ENCODE measurements around the gene ZEB2. TPM values are rescaled to one million over a fixed set of nuclear protein-coding genes. Genes with fewer than 3 reads are reported as not detected.

Gene ZEB2
- total RNA-seq, 1 experiment from 2014 or later = 1.2 TPM

- H4K20me1 ChIP-seq (ENCODE audit: control insufficient read depth, insufficient read depth, insufficient read length) = no peaks in the 10 kb centered on the region
- no peak overlapping the region for H3K4me2 ChIP-seq (ENCODE audit: insufficient read depth, insufficient read length, low read length)
- DNase-seq = no peak
- no peak overlapping the region for H2BK20ac ChIP-seq (ENCODE audit: low read depth, low read length, poor library complexity, severe bottlenecking)
- no peaks in the 10 kb centered on the region for H3K79me1 ChIP-seq (ENCODE audit: insufficient read depth, low read depth, low read length, poor library complexity, severe bottlenecking)
- no peak overlapping the region for H3K56ac ChIP-seq (ENCODE audit: insufficient read length, low read depth, low read length)
- Mint-ChIP-seq H3K4me3 (no peak overlapping the region), H3K27me3 (ENCODE audit: low read depth) (no peaks in the 10 kb centered on the region), H3K4me1 (peaks cover 17 to 26% of the 10 kb centered on the region in 2 experiments), H3K27ac (no peak overlapping the region), H3K9me3 (no peaks in the 10 kb centered on the region; a peak in 1 of 5 replicates), H3K36me3 (ENCODE audit: insufficient read depth in 1 of 3, low read depth in 3 of 3) (no peaks in the 10 kb centered on the region)
- no peaks in the 10 kb centered on the region for H3K27me3 ChIP-seq (ENCODE audit: insufficient read depth, low read length)
- H2BK12ac ChIP-seq (ENCODE audit: insufficient read length, low read depth, low read length) = no peak overlapping the region
- H2BK5ac ChIP-seq (ENCODE audit: insufficient read length, low read length) = no peak overlapping the region
- H3K14ac ChIP-seq (ENCODE audit: insufficient read depth, low read length) = no peak overlapping the region
- no peak overlapping the region for H3K23ac ChIP-seq (ENCODE audit: insufficient read length, low read depth, low read length)
- H2AK5ac ChIP-seq (ENCODE audit: insufficient read length, low read length) = no peak overlapping the region
- no peak overlapping the region for H4K5ac ChIP-seq (ENCODE audit: insufficient read length, low read depth, low read length)
- no peak overlapping the region for H4K8ac ChIP-seq (replicated peaks; ENCODE audit: insufficient read length, low read depth, low read length)
- no peak overlapping the region for H3K27ac ChIP-seq (ENCODE audit: insufficient read length, low read depth, low read length)
- no peak overlapping the region for H2BK120ac ChIP-seq (ENCODE audit: low read depth, low read length, poor library complexity, severe bottlenecking)
- no peak overlapping the region for H4K91ac ChIP-seq (ENCODE audit: insufficient read length, low read depth, low read length)
- no peak for TF ChIP-seq CTCF (conservative IDR thresholded peaks at IDR 0.05)
- H3K9ac ChIP-seq (ENCODE audit: extremely low read depth, insufficient read length, low read length) = no peak overlapping the region
- no peak overlapping the region for H2AFZ ChIP-seq (ENCODE audit: low read length)
- no peak overlapping the region for H3K18ac ChIP-seq (ENCODE audit: insufficient read length, low read depth, low read length)
- no peaks in the 10 kb centered on the region for H3K23me2 ChIP-seq (ENCODE audit: insufficient read length, low read depth, low read length, poor library complexity, severe bottlenecking)
- no CpG with 5 or more reads among the region's 6 CpGs for WGBS (ENCODE audit: extremely low coverage, insufficient read length, low lambda C conversion rate)
- H3K4me1 ChIP-seq (ENCODE audit: insufficient read depth, low read length) = no peaks in the 10 kb centered on the region; the same call in 1 of the 2 replicates
- H3K9me3 ChIP-seq (ENCODE audit: control insufficient read depth, low read depth, low read length) = no peaks in the 10 kb centered on the region
- H3T11ph ChIP-seq (ENCODE audit: low read length) = no peak overlapping the region
- no peak overlapping the region for H3K4ac ChIP-seq (ENCODE audit: low read depth, low read length)
- H3K79me2 ChIP-seq (ENCODE audit: insufficient read depth, low read length) = no peaks in the 10 kb centered on the region
- H2BK15ac ChIP-seq (ENCODE audit: low read depth, low read length) = no peak overlapping the region
Observed at GRCh38 chr2:144550084-144550483, 30.2 kb upstream of the ZEB2 start.

Data from H9 (cell line).